B cell (primary cell): ENCODE results near the gene ELAVL4. TPM values are rescaled to one million over a fixed set of nuclear protein-coding genes. Genes with fewer than 3 reads are reported as not detected.

Source experiments
- ATAC-seq: fragments of 200-7000 bp; cut with Tn5 transposase; one replicate; pipeline ENCODE4 v1.10.0; 2021; ENCODE audit warnings: low read depth, mild to moderate bottlenecking, moderate number of reproducible peaks, moderate library complexity
- CTCF ChIA-PET: fragments of 350-600 bp; sonication (Branson Sonifier 250); formaldehyde crosslinking; loops from one replicate; lab custom pipeline; 2021; ENCODE audit warnings: antibody characterized with exemption, inconsistent platforms; lab: Charles Lee
- POLR2A ChIA-PET: fragments of 350-600 bp; sonication (Branson Sonifier 250); formaldehyde crosslinking; loops from one replicate; lab custom pipeline; 2021; ENCODE audit warnings: antibody characterized with exemption; lab: Charles Lee
- DNase-seq: peaks from one replicate; pipeline ENCODE4 v3.0.0; 2013
- H2AFZ ChIP-seq: 2 replicates; pipeline ENCODE4 v1.6.1; 2012; ENCODE audit warnings: mild to moderate bottlenecking, low read depth, low read length; ENCODE audit not compliant: insufficient read depth, poor library complexity, severe bottlenecking
- H3K27ac ChIP-seq, 2 donors: 1 replicate in 1 of 2; 2 replicates in 1 of 2; pipeline ENCODE4 v1.5.1; 2012 to 2013; ENCODE audit warnings: low read length in 2 of 2, mild to moderate bottlenecking in 2 of 2, moderate library complexity in 1 of 2
- H3K27me3 ChIP-seq, 4 experiments: fragments of 200-600 bp in 1 of 4; sonication (generic) in 1 of 4; replicated peaks in 1 of 4; 1 replicate in 2 of 4; 2 replicates in 2 of 4; pipeline versions ENCODE4 v1.6.1 to v1.7.0; 2013 to 2016; ENCODE audit warnings: low read length in 3 of 4, mild to moderate bottlenecking in 2 of 4, mixed read lengths in 1 of 4, moderate library complexity in 1 of 4; ENCODE audit not compliant: insufficient read depth in 4 of 4, control insufficient read depth in 3 of 4; ENCODE audit errors: control extremely low read depth in 1 of 4
- H3K36me3 ChIP-seq, 2 experiments: replicated peaks in 1 of 2; 1 replicate in 1 of 2; 2 replicates in 1 of 2; pipeline versions ENCODE4 v1.6.1 to v1.7.1; 2013; ENCODE audit warnings: low read length in 1 of 2; ENCODE audit not compliant: insufficient read depth in 2 of 2, control insufficient read depth in 1 of 2; ENCODE audit errors: control extremely low read depth in 1 of 2, extremely low read depth in 1 of 2
- H3K4me1 ChIP-seq, 2 donors: fragments of 200-600 bp in 1 of 2; sonication (generic) in 1 of 2; 1 replicate in 1 of 2; 2 replicates in 1 of 2; pipeline versions ENCODE4 v1.5.1 to v1.6.1; 2013 to 2017; ENCODE audit warnings: low read length in 2 of 2; ENCODE audit not compliant: control insufficient read depth in 2 of 2, insufficient read depth in 2 of 2
- H3K4me2 ChIP-seq: replicated peaks from 2 replicates; pipeline ENCODE3; 2012; ENCODE audit warnings: mild to moderate bottlenecking, low read depth, low read length; ENCODE audit not compliant: poor library complexity, severe bottlenecking
- H3K4me3 ChIP-seq, 5 experiments: fragments of 200-600 bp in 1 of 5; sonication (generic) in 1 of 5; 1 replicate in 3 of 5; 2 replicates in 2 of 5; pipeline versions ENCODE4 v1.5.1 to v1.7.0; 2011 to 2016; ENCODE audit warnings: low read length in 4 of 5, mild to moderate bottlenecking in 4 of 5, low read depth in 2 of 5, control low read depth in 1 of 5, moderate library complexity in 1 of 5; ENCODE audit not compliant: insufficient read depth in 1 of 5; ENCODE audit errors: control extremely low read depth in 1 of 5, extremely low read depth in 1 of 5
- H3K79me2 ChIP-seq: fragments of 200-600 bp; sonication (generic); one replicate; pipeline ENCODE4 v1.6.0; 2016; ENCODE audit warnings: low read length; ENCODE audit not compliant: control insufficient read depth, insufficient read depth
- H3K9ac ChIP-seq: fragments of 200-600 bp; sonication (generic); 2 replicates; pipeline ENCODE4 v1.6.1; 2017; ENCODE audit warnings: mild to moderate bottlenecking, low read length, moderate library complexity
- H3K9me3 ChIP-seq, 3 donors: one replicate each; pipeline versions ENCODE4 v1.6.1 to v1.7.1; 2013; ENCODE audit warnings: low read length in 2 of 3; ENCODE audit not compliant: control insufficient read depth in 2 of 3, insufficient read depth in 1 of 3; ENCODE audit errors: control extremely low read depth in 1 of 3
- H4K20me1 ChIP-seq: 2 replicates; pipeline ENCODE4 v1.6.0; 2012; ENCODE audit warnings: mild to moderate bottlenecking, low read length; ENCODE audit not compliant: insufficient read depth, control insufficient read depth, poor library complexity, severe bottlenecking
- H3K27ac Mint-ChIP-seq: one replicate; pipeline ENCODE4 v1.8.0; 2021; ENCODE audit warnings: mixed read lengths
- H3K27me3 Mint-ChIP-seq: one replicate; pipeline ENCODE4 v1.8.0; 2021; ENCODE audit warnings: mixed read lengths
- H3K4me1 Mint-ChIP-seq: one replicate; pipeline ENCODE4 v1.8.0; 2021; ENCODE audit warnings: mixed read lengths
- H3K4me3 Mint-ChIP-seq: one replicate; pipeline ENCODE4 v1.8.0; 2021; ENCODE audit warnings: mixed read lengths
- H3K9me3 Mint-ChIP-seq: one replicate; pipeline ENCODE4 v1.8.0; 2022; ENCODE audit warnings: mixed read lengths; ENCODE audit not compliant: insufficient read depth
- EZH2 ChIP-seq: IDR thresholded peaks from 2 replicates; pipeline ENCODE4 v1.6.1; 2012; ENCODE audit warnings: borderline replicate concordance, low read depth, mild to moderate bottlenecking, moderate library complexity, low read length; ENCODE audit not compliant: insufficient read depth, poor library complexity, severe bottlenecking
- WGBS: methylation state at CpG from one replicate; pipeline ENCODE4 v1.1.5; 2013; ENCODE audit warnings: missing lambda C conversion rate; ENCODE audit not compliant: insufficient coverage; 5-methylcytosine and 5-hydroxymethylcytosine counted together
- intact Hi-C: fragments of 100-400 bp; cut with micrococcal nuclease; formaldehyde crosslinking; loops from one replicate; pipeline ENCODE4 v1.10.0; 2022
- polyA plus RNA-seq: library from polyadenylated mRNA; depleted of rRNA; stranded (reverse); fragments of >200 nt; gene quantifications from 2 replicates; pipeline ENCODE4 v1.2.3, GENCODE V29; 2012
- total RNA-seq, 2 donors: library from RNA; stranded (reverse); fragments of 120-200 nt in 1 of 2; gene quantifications; 1 replicate in 1 of 2; 2 replicates in 1 of 2; pipeline versions ENCODE4 v1.2.3 to v1.2.4, GENCODE V29; 2013 to 2022
- TF ChIP-seq, protein P1 (sequence below): fragments of 200-600 bp; IDR thresholded peaks from one replicate; pipeline ENCODE4 v1.8.0; 2022; ENCODE audit warnings: antibody characterized with exemption, mild to moderate bottlenecking

The ELAVL4 gene
- total and polyA plus RNA-seq, 2 donors (not counting 1 experiment from before 2014, with no cell fraction given): not detected

DNA sequence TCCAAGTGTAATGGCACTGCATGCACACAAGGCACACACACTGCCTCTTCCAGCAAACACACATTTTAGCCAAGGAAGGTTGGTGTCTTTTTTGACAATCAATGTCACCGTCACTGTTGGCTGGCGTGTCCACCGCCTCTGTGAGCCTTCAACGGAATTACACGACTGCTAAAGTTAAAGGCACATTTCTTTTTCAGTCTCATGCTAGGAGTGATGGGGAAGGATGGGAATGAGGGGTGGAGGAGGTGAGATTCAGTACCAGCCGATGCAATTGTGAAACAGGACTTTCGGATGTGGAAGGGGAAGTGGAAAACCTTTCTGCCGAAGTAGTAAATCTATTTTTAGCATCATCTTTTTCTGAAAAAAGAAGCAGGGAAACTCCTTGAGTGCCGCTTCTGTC, 1.4 kb downstream of the ELAVL4 start:
- no peak for ATAC-seq
- Histone ChIP-seq H3K9me3 (no peaks in the 10 kb centered on the region), H3K27me3 (peaks cover 0 to 11% (median 5%) of the 10 kb centered on the region in 4 experiments), H3K4me1 (peaks cover 14 to 19% of the 10 kb centered on the region in 2 donors), H3K4me3 (peak overlapping the region in 1 of 5 experiments; percentile 0), H2AFZ (no peak overlapping the region), H3K27ac (no peak overlapping the region), H3K9ac (peak overlapping the region; percentile 17), H3K4me2 (peak overlapping the region; percentile 17), H4K20me1 (no peaks in the 10 kb centered on the region), H3K36me3 (no peaks in the 10 kb centered on the region), H3K79me2 (no peaks in the 10 kb centered on the region)
- ChIA-PET POLR2A (no interaction called here), CTCF (no interaction called here)
- Mint-ChIP-seq H3K4me3 (peak overlapping the region; percentile 9), H3K27ac (no peak overlapping the region), H3K4me1 (peaks cover 18% of the 10 kb centered on the region), H3K9me3 (no peaks in the 10 kb centered on the region), H3K27me3 (peaks cover 62% of the 10 kb centered on the region)
- WGBS: 7% methylated on average over 9 of the region's 9 CpGs
- intact Hi-C loops: no loop called here
- no peak for DNase-seq
- TF ChIP-seq, protein P1, sequence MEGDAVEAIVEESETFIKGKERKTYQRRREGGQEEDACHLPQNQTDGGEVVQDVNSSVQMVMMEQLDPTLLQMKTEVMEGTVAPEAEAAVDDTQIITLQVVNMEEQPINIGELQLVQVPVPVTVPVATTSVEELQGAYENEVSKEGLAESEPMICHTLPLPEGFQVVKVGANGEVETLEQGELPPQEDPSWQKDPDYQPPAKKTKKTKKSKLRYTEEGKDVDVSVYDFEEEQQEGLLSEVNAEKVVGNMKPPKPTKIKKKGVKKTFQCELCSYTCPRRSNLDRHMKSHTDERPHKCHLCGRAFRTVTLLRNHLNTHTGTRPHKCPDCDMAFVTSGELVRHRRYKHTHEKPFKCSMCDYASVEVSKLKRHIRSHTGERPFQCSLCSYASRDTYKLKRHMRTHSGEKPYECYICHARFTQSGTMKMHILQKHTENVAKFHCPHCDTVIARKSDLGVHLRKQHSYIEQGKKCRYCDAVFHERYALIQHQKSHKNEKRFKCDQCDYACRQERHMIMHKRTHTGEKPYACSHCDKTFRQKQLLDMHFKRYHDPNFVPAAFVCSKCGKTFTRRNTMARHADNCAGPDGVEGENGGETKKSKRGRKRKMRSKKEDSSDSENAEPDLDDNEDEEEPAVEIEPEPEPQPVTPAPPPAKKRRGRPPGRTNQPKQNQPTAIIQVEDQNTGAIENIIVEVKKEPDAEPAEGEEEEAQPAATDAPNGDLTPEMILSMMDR: no peak
- TF ChIP-seq EZH2: no peak

DNA sequence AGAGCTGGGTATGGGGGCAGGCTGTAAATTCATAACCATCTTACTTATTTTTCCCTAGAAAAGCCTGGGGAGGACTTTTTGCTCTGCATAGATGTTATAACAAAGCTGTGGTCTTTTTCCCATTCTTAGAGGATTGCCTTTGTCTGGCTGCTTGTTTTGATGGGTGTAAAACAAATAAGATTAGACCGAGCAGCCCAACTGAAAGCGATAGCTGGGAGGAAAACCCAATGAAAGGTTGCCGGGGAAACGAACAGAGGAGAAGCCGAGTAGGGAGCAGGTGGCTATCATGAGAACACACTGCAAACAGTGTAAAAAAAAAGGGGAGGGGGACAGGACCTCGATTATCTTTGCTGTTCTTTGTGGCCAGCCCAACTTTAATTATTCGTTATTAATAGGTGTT, 1.9 kb downstream of the ELAVL4 start:
- H3K27me3 Mint-ChIP-seq: peaks cover 59% of the 10 kb centered on the region

More for the DNA sequence above, 1.9 kb downstream of the ELAVL4 start:
- peaks cover 18% of the 10 kb centered on the region for H3K4me1 Mint-ChIP-seq
- DNase-seq (no peak), ATAC-seq (no peak)
- Histone ChIP-seq H3K27ac (no peak overlapping the region), H3K9me3 (no peaks in the 10 kb centered on the region), H4K20me1 (no peaks in the 10 kb centered on the region), H3K27me3 (peaks cover 0 to 11% (median 5%) of the 10 kb centered on the region in 4 experiments), H3K4me3 (peak overlapping the region in 1 of 5 experiments; percentile 8), H3K79me2 (no peaks in the 10 kb centered on the region), H3K4me1 (peaks cover 14 to 19% of the 10 kb centered on the region in 2 donors), H3K4me2 (peak overlapping the region; percentile 17), H3K9ac (peak overlapping the region; percentile 17), H3K36me3 (no peaks in the 10 kb centered on the region), H2AFZ (no peak overlapping the region)
- TF ChIP-seq, protein P1: no peak
- no peak for TF ChIP-seq EZH2
- ChIA-PET CTCF (no interaction called here), POLR2A (no interaction called here)
- 0% methylated on average over 2 of the region's 7 CpGs for WGBS
- H3K27ac Mint-ChIP-seq: no peak overlapping the region
- no peaks in the 10 kb centered on the region for H3K9me3 Mint-ChIP-seq
- peak overlapping the region; percentile 9 for H3K4me3 Mint-ChIP-seq
- intact Hi-C loops: no loop called here
